HG03097 (cell line): ENCODE data around the gene ANO10.
"Not testable (repeated sequence)": the region's sequence is repeated elsewhere in the genome, so short reads cannot be mapped to it uniquely, and the experiment has no call there.

Experiments
- ATAC-seq: cut with Tn5 transposase; IDR thresholded peaks from one replicate; pipeline ENCODE4 v1.9.1; 2021; ENCODE audit not compliant: unreplicated experiment, low FRiP score

ANO10 gene

DNA sequence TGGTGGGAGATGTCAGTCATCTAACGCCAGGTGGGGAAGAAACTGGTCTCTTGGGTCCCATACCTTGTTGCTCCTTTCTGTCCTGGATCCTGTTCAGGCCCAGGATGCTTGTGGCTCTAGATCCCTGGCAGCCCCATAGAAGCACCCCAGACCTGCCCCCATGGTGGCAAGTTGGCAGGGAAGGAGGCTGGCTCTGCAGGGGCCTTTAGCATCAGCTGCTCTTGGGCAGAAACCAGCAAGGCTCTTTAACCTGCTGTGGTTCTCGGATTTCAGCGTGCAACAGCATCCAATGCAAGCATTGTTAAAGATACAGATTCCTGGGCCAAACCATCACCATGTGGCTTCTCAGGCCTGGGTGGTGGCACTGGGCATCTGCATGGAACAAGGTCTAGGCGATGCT is 259.6 kb downstream of the ANO10 start:
- no peak for ATAC-seq

DNA sequence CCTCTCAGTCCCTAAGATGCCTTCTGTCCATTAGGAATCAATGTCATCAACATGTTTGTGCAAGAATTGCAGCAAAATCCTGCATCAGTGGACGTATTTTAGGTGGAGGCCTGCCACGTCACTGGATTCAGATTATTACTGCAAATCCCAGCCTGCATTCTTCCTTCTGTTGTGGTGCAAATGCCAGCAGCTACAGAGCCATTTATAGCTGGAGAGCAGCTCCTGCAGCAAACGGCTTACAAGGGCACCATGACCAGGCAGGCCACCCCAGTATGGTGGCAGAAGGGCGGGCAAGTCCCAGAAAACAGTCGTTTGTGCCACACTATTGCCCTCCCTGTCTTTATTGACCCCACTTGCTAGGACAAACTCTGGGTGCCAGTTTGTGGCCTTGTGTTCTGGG is 260.7 kb downstream of the ANO10 start:
- ATAC-seq, result no peak

DNA sequence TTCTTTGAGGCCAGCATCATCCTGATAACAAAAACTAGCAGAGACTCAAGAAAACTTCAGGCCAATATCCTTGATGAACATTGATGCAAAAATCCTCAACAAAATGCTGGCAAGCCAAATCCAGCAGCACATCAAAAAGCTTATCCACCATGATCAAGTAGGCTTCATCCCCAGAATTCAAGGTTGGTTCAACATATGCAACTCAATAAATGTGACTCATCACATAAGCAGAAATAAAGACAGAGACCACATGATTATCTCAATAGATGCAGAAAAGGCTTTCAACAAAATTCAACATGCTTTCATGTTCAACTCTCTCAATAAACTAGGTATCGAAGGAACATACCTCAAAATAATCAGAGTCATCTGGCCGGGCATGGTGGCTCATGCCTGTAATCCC is 265.8 kb downstream of the ANO10 start:
- not testable (repeated sequence) for ATAC-seq

DNA sequence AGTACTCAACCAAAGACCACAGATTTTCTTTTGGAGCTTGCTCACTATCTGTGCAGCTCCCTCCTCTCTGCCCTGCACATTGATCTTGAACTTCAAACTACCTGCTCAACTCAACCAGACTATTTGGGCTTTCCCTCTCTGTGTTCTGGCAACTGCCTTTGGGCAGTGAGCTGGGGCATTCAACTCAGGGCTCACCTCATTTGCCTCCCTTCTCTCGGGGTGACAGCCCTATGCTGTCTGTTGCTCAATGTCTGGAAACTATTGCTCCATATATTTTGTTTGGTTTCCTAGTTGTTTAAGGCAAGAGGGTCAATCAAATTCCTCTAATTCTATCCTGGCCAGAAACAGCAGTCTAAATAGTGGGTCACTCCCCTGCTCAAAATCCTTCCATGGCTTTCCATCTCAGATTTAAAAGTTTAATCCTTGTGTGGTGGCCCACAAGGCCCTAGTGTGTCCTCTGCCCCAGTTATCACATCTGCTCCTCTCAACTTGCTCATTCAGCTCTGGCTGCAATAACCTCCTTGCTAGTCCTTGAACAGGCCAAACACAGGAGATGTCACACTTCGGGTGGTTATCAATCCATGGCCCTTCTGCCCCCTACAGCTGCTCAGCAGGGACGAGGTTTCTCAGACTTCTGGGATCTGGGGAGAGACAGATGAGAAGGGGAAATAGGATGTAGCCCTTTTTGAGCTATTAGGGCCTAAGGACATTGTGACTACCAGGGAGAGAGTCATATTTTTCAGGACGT is 267.7 kb downstream of the ANO10 start:
- no peak for ATAC-seq

DNA sequence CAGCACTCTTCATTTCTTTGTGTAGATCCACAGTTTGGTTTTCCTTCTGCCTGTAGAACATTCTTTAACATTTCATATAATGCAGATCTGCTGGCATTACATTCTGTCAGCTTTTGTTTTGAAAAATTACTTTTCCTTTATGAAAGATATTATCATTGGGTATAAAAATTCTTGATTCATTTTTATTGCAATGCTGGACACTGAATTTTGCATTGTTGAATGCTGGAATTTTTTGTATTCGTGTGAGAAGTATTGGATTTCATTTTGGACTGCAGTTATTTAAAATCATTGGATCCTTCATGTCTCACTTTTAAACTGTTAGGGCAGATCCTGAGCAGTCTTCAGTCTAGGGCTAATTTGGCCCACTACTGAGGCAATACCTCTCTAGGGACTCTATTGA is 268.4 kb downstream of the ANO10 start:
- no peak for ATAC-seq

DNA sequence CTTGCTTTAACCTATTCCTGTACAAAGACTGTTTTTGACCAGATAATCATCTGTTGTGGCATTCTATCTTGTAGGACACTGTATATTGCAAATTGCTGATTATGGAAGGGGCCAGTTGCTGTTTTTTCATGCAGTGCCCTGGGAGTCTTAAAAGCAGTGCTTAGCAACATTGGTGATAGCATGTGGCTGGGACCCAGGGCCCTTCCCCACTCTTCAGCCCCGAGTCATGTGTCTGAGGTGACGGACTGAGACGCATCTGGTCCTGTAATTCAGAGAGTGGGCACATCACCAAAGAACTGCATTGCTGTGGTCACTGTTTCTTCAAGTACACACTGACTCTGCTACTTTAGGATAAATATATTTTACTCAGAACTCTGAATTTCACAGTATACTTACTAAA is 272.1 kb downstream of the ANO10 start:
- no peak for ATAC-seq

DNA sequence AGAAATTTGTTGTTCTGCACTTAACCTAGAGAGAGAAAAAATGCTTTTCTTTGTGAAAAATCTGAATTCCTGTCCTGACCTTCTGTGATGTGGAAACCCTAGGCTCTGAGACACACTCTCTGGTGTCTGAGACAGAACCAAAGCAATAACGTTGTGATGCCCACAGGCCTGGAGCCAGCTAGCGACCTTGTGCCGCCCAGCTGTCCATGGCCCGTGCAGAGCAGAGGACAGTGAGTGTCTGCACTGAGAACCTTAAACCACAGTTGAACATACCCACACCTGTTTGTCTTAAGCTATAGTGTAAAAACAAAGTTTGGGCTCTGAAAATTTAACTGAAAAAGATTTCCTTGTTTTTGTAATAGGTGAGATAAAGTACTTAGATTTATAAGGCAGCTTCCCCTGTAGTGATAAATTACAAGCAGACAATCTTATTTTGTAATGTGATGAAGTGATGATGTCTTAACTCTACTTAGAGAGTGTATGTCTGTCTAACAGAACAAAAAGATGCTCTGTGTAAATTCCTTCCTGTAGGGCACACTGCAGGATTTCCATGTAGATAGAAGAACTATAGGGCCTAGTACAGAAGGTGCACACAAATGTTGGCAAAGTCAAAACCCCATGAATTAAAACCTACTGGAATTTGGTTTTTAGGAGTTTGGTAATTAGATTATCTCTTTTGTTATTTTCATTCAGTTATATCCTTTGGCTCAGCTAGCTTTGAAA is 272.8 kb downstream of the ANO10 start:
- no peak for ATAC-seq

DNA sequence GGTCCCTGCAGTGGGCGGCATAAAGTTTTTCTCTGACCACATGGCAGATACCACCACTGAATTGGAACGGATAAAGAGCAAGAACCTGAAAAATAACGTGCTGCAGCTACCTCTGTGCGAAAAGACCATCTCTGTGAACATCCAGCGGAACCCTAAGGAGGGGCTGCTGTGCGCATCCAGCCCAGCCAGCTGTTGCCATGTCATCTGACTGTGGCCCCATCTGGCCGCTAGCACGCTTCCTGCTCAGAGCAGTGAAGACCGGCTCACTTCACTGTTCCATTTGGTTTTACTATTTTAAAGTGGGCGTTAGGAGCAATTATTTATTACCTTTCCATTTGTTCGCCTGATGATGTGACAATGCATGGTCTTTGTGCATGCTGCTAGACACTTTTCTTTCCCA is 273.5 kb downstream of the ANO10 start:
- no peak for ATAC-seq

DNA sequence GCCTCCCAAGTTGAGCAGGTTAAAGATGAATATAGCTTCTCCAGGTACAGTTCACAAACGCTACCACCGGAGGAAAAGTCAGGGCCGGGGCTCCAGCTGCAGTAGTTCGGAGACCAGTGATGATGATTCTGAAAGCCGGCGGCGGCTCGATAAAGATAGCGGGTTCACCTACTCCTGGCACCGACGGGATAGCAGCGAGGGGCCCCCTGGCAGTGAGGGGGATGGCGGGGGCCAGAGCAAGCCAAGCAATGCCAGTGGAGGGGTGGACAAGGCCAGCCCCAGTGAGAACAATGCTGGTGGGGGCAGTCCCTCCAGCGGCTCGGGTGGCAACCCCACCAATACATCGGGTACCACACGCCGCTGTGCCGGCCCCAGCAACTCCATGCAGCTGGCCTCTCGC is 274.0 kb downstream of the ANO10 start:
- no peak for ATAC-seq

DNA sequence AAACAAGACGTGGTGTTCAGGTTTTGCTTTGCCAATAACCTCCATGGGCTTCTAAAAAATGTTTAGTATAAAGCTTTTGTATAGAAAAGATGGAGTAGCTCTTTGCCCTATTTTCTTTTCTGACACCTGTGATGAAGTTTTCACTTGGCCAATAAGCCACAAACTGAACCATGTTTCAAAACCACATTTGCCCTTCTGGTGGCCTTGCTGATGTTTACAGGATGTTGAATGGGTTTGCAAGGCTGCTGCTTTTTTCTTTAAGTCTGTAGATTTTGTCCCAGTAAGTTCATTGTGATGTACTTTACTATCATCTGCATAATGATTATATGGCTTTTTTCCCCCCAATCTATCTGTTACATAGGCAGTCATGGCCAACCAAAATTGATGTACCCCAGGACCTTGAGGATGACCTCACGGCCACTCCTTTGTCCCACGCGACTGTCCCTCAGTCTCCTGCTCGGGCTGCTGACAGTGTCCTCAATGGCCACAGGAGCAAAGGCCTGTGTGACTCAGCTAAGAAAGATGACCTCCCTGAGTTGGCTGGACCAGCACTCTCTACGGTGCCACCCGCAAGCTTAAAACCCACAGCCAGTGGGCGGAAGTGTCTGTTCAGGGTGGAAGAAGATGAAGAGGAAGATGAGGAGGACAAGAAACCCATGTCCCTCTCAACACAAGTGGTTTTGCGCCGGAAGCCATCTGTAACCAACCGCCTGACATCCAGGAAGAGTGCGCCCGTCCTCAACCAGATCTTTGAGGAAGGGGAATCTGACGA is 274.6 kb downstream of the ANO10 start:
- ATAC-seq, result no peak

DNA sequence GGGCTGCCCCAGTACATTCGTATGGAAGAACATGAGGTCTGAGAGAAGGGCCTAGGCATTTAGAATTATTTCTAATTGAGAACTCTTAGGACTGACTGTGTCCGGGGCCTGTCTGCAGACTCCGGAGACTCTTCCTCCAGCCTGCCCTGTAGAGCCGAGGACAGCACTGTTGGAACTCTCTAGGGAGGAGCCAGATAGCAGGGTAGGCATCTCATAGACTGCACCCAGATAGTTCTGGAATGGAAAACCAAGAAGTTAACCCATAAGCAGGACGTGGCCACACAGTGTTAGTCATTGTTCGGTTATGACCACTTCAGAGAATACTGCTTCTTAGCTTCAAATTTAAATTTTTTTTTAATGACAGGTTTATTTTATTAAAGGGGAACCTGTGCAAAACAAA is 275.9 kb downstream of the ANO10 start:
- ATAC-seq, result no peak

DNA sequence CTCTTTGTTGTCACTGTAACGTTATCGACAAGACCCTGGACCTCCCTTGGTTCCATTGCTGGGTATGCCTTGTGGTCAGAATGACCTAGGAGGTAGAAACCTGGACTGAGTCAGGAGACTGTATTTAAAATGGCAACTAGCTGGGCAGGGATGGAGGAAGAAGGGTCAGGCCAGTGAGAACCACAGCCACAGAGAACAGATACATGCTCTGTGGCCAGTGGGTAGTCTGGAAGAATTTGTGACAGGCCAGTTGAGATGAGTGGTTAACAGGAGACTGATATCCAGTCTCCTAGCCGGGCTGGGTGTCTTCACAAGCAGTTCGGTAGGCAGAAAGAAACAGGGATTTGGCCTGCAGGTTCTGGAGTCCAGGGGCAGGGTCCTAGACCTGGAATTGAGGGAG is 276.6 kb downstream of the ANO10 start:
- ATAC-seq, result no peak

DNA sequence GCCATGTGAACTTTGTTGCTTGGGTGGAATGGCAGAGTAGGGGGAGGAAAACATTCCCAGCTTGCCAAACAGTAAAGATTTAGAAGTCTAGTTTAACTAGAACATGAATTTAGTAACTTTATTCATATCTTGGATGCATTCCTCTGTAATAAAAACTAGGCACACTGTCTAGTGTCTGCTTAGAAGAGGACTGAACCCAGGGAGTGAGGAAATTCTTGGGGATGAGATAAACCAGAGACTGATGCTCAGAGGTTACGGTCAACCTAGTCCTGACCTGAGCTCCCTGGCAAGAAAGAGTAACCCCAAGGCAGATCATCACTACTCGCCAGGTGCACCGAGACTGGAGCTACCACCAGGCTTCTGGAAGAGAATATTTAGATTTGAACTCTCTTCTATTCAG is 277.3 kb downstream of the ANO10 start:
- no peak for ATAC-seq

DNA sequence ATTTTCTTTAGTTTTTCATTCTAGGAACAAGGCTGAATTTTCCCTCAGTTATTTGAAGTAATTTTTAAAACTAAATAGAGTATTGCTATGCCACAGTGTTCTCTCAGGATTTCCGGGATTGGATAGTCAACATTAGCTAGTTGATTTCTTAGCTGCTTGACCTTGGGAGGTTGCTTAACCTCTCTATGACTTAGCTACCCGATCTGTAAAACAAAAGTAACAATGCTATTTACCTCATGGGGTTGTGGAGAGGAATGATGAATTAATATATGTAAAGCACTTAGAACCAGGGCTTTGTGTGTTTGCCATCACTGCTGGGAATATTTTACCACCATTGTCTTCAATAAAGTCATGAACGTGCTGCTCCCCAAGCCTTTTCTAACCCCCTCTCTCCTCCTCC is 278.0 kb downstream of the ANO10 start:
- ATAC-seq, result no peak

DNA sequence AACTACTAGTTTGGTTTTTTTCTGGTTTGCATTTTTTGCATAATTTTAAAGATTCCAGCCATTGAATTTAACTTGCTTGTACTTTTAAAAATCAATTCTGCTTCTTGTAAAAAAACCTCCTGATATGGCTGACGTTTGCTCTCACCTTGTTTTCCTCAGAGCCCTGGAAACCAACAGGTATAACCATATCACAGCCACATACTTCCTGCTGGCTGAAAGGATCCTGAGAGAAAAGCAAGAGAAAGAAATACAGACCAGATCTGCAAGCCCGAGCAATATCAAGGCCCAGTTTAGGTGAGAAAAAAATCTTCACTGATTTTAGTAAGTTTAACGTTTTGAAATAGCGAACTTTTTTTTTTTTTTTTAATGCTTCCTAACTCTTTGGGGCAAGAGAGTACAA is 278.6 kb downstream of the ANO10 start:
- ATAC-seq, result no peak

DNA sequence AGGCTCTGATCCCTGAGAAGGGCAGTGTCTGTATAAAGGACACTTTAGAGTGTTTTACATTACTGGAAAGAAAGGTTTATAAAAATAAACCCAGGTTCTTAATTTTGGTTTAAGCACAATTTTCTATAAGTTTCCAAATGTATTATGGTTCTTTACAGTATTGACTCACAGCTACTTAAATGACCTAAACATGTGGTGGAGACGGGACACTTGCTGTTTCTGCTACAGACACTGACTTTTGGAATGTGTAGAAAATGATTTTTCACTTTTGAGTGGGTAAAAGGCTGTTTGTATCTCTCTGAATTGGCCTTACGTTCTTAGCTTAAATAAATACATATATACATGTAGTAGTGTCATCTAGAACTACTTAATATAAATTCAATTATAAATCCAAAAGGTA is 280.0 kb downstream of the ANO10 start:
- no peak for ATAC-seq

DNA sequence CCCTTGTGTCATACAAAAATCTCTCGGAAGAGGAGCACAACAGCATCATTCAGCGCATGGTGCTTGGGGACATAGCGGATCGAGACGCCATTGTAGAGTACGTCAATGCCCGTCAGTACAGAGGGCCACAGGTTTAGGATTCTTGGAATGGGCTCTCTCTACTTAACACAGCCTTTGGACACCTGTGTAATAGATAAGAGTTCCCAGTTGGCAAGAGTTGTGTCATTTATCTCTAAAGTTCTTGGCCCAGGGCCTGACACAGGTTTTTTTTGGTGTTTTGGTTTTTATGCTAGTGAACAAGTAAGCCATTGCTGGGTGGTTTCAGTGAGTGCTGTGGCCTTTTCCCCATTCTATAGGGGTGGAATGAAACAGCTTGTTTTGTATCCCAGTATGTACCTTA is 281.4 kb downstream of the ANO10 start:
- ATAC-seq, result no peak

DNA sequence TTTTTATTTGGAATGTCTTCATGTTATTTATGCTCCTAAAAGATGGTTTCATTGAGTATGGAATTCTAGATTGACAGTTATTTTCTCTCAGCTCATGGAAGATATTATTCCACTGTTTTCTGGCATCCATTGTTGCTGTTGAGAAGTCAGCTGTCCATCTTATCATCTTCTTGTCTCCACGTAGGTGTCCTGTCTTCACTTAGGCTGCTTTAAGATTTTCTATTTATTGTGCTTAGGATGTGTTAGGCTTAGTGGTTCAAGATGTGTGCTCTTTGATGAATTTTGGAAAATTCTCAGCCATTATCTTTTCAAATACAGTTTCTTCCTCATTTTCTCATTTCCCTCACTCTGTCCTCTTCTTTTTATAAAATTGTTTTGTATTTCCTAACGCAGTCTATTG is 283.5 kb downstream of the ANO10 start:
- no peak for ATAC-seq

DNA sequence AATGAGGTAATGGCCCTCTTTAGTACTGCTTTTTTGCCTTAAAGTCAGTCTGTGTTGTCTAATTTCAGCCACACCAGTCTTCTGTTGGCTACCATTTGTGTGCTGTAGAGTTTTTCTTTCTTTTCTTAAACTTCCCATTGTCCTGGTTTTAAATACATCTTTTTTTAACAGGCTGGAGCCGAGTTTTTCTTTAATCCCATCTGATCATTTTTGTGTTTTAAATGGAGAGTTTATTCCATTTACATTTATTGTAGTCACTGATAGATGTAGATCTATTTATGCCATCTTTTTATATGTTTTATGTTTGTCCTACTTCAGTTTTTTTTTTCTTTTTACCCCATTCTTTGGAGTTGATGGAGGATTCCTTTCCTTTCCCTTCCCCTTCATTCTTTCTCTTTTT is 286.0 kb downstream of the ANO10 start:
- no peak for ATAC-seq

DNA sequence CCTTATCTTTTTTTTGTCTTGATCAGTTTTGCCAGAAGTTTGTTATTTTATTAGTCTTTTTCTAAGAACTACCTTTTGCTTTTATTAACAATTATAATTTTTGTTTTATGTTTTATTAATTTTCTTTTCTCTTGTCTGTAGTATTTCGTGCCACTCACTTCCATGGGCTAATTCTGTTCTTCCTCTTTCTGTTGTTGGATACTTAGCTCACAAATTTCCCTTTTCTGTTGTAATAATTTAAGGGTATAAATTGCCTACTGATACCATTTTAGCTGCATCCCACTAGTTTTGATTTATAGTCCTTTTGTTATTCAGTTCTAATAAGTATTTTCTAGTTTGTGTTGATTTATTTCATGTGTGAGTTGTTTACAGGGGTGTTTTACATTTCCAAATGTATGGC is 286.8 kb downstream of the ANO10 start:
- ATAC-seq, result no peak

DNA sequence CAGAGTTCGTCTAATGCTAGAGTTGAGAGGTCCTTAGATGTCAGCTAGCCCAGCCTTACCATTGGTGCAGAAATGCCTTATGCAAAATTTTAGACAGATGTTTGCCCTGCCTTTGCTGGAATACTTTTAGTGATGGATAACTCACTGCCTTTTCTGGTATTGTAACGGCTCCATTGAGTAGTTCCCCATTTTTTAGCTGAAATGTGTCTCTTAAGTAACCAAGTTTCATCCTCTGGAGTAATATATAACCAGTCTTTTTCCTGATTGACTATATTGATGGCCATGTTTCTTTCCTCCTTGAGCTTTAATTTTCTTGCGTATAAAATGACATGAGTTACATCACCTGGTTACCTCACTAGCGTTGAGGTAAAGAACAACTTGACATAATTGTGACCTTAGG is 290.4 kb downstream of the ANO10 start:
- no peak for ATAC-seq

DNA sequence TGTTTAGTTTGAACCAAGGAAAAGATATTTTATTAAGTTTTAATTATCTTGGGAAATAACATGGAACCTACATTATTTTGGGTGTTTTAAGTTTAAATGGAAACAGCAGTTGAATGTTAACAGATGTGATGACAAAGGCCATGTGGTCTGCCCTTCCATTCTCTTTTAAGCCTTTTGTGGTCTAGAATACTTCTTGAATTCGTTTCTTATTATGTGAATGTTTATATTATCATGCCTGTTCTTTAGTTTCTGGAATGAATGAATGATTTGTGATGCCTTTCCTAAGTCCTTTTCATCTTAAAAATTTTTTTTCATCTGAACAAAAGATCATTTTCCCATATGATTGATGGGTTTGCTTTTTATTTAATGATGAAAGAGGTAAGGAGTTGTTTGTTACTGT is 290.8 kb downstream of the ANO10 start:
- no peak for ATAC-seq
